Mesenchymal stem cell (in vitro differentiated cells and primary cell): ENCODE results near the gene HAX1.

ENCODE experiments used
- DNase-seq: peaks from one replicate; pipeline ENCODE4 v3.0.0-alpha.2; 2013
- H2AFZ ChIP-seq: one replicate; pipeline ENCODE4 v1.6.1; 2013; ENCODE audit warnings: low read depth, mild to moderate bottlenecking, control low read depth, inconsistent platforms, low read length, moderate library complexity
- H2AK5ac ChIP-seq: 2 replicates; pipeline ENCODE4 v1.6.1; 2013; ENCODE audit warnings: low read length, moderate library complexity, mild to moderate bottlenecking, inconsistent platforms; ENCODE audit not compliant: severe bottlenecking
- H2BK120ac ChIP-seq: one replicate; pipeline ENCODE4 v1.6.1; 2013; ENCODE audit warnings: low read depth, mild to moderate bottlenecking, inconsistent platforms, low read length, moderate library complexity
- H2BK12ac ChIP-seq, 2 experiments: one replicate each; pipeline ENCODE4 v1.6.1; 2013; ENCODE audit warnings: inconsistent platforms in 2 of 2, low read length in 2 of 2, mild to moderate bottlenecking in 2 of 2, moderate library complexity in 2 of 2, control low read depth in 1 of 2
- H2BK15ac ChIP-seq: one replicate; pipeline ENCODE4 v1.6.1; 2013; ENCODE audit warnings: mild to moderate bottlenecking, low read depth, inconsistent platforms; ENCODE audit not compliant: poor library complexity, severe bottlenecking
- H2BK5ac ChIP-seq: 2 replicates; pipeline ENCODE4 v1.6.1; 2013; ENCODE audit warnings: low read depth, mild to moderate bottlenecking, low read length, control low read depth, inconsistent platforms; ENCODE audit not compliant: poor library complexity, severe bottlenecking
- H3K14ac ChIP-seq, 2 experiments: one replicate each; pipeline ENCODE4 v1.6.1; 2013; ENCODE audit warnings: inconsistent platforms in 2 of 2, low read length in 2 of 2, control low read depth in 1 of 2, mild to moderate bottlenecking in 1 of 2, moderate library complexity in 1 of 2
- H3K18ac ChIP-seq, 2 experiments: one replicate each; pipeline ENCODE4 v1.6.1; 2013; ENCODE audit warnings: inconsistent platforms in 2 of 2, low read length in 2 of 2, control low read depth in 1 of 2, low read depth in 1 of 2, mild to moderate bottlenecking in 1 of 2
- H3K23ac ChIP-seq, 2 experiments: one replicate each; pipeline ENCODE4 v1.6.1; 2013; ENCODE audit warnings: inconsistent platforms in 2 of 2, low read length in 2 of 2, mild to moderate bottlenecking in 2 of 2, moderate library complexity in 2 of 2, control low read depth in 1 of 2
- H3K27ac ChIP-seq: 2 replicates; pipeline ENCODE4 v1.5.1; 2013; ENCODE audit warnings: mild to moderate bottlenecking, moderate library complexity, low read length, control low read depth, inconsistent platforms; ENCODE audit not compliant: poor library complexity, severe bottlenecking
- H3K27me3 ChIP-seq, 2 experiments: 2 replicates each; pipeline versions ENCODE4 v1.6.1 to v1.7.0; 2013; ENCODE audit warnings: low read length in 2 of 2, mild to moderate bottlenecking in 2 of 2, moderate library complexity in 2 of 2, control low read depth in 1 of 2, inconsistent platforms in 1 of 2; ENCODE audit not compliant: control insufficient read depth in 1 of 2, insufficient read depth in 1 of 2
- H3K36me3 ChIP-seq, 2 experiments: 2 replicates each; pipeline versions ENCODE4 v1.6.1 to v1.7.0; 2013; ENCODE audit warnings: low read length in 2 of 2, control low read depth in 1 of 2, inconsistent platforms in 1 of 2, low read depth in 1 of 2, mild to moderate bottlenecking in 1 of 2; ENCODE audit not compliant: insufficient read depth in 2 of 2, control insufficient read depth in 1 of 2
- H3K4ac ChIP-seq, 2 experiments: one replicate each; pipeline ENCODE4 v1.6.1; 2013; ENCODE audit warnings: inconsistent platforms in 2 of 2, low read length in 2 of 2, mild to moderate bottlenecking in 2 of 2, moderate library complexity in 2 of 2, control low read depth in 1 of 2, low read depth in 1 of 2
- H3K4me1 ChIP-seq: 2 replicates; pipeline ENCODE4 v1.6.1; 2013; ENCODE audit warnings: low read depth, low read length, control low read depth; ENCODE audit not compliant: control insufficient read depth, insufficient read depth
- H3K4me2 ChIP-seq: 2 replicates; pipeline ENCODE4 v1.6.1; 2013; ENCODE audit warnings: low read length, mild to moderate bottlenecking, inconsistent platforms; ENCODE audit not compliant: poor library complexity, severe bottlenecking
- H3K4me3 ChIP-seq, 2 experiments: 2 replicates each; pipeline versions ENCODE4 v1.5.1 to v1.7.0; 2013; ENCODE audit warnings: low read length in 2 of 2, mild to moderate bottlenecking in 2 of 2, control low read depth in 1 of 2, low read depth in 1 of 2; ENCODE audit not compliant: insufficient read depth in 1 of 2
- H3K79me1 ChIP-seq: replicated peaks from 2 replicates; pipeline ENCODE4 v1.6.1; 2013; ENCODE audit warnings: mild to moderate bottlenecking, control low read depth, low read length, inconsistent platforms; ENCODE audit not compliant: poor library complexity, severe bottlenecking
- H3K9ac ChIP-seq: 2 replicates; pipeline ENCODE4 v1.7.0; 2013; ENCODE audit warnings: mild to moderate bottlenecking, low read length, moderate library complexity
- H3K9me3 ChIP-seq: 2 replicates; pipeline ENCODE4 v1.7.0; 2013; ENCODE audit warnings: mild to moderate bottlenecking, low read length; ENCODE audit not compliant: control insufficient read depth
- H4K8ac ChIP-seq: one replicate; pipeline ENCODE4 v1.6.1; 2013; ENCODE audit warnings: inconsistent platforms, mild to moderate bottlenecking, low read length, moderate library complexity
- H4K91ac ChIP-seq: one replicate; pipeline ENCODE4 v1.6.1; 2013; ENCODE audit warnings: mild to moderate bottlenecking, low read length, inconsistent platforms
- WGBS: methylation state at CpG from one replicate; pipeline ENCODE4 v1.1.7; 2013; ENCODE audit warnings: mixed read lengths; 5-methylcytosine and 5-hydroxymethylcytosine counted together

HAX1 gene

DNA sequence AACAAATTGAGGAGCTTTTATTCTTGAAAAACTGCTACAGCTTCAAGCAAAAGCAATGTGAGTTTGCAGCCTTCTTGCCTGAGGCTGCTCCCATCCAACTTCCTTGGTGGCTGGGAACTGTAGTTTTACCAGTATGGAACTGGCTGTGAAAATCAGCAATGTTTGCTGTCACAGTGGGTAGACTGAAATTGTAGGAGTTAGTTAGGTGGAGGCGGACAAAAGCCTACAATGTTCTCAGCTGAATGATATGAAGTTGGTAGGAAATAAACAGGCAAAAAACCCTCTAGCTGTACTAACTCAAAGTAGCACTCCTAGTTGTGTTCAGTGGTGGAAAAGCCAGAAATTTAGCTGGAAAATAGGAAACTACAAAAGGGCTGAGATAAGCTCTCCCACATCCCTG, 18.5 kb downstream of the HAX1 start:
- Histone ChIP-seq H3K4me2 (no peak overlapping the region), H2BK5ac (no peak overlapping the region), H3K9me3 (peaks cover 18% of the 10 kb centered on the region), H2BK15ac (no peak overlapping the region), H3K4me3 (no peak overlapping the region), H2AK5ac (no peak overlapping the region), H4K91ac (no peak overlapping the region), H2BK120ac (no peak overlapping the region), H3K23ac (no peak overlapping the region), H3K18ac (no peak overlapping the region), H4K8ac (no peak overlapping the region), H3K9ac (no peak overlapping the region), H3K4ac (no peak overlapping the region), H2BK12ac (no peak overlapping the region), H3K79me1 (no peaks in the 10 kb centered on the region), H3K27ac (no peak overlapping the region), H3K4me1 (no peaks in the 10 kb centered on the region), H2AFZ (no peak overlapping the region), H3K36me3 (no peaks in the 10 kb centered on the region), H3K14ac (no peak overlapping the region), H3K27me3 (peaks cover 0 to 4% of the 10 kb centered on the region in 2 experiments)
- WGBS, result 80% methylated on average over 1 of the region's 1 CpG
- no peak for DNase-seq

- H3K4me2 ChIP-seq, result no peak overlapping the region
- peaks cover 0 to 4% of the 10 kb centered on the region in 2 experiments for H3K27me3 ChIP-seq
- H3K4ac ChIP-seq, result no peak overlapping the region
- no peak overlapping the region for H3K9ac ChIP-seq
- H3K36me3 ChIP-seq, result no peaks in the 10 kb centered on the region
- H3K4me3 ChIP-seq, result no peak overlapping the region
- H3K23ac ChIP-seq, result no peak overlapping the region
- H4K91ac ChIP-seq, result no peak overlapping the region
- no peak overlapping the region for H2AFZ ChIP-seq
- H3K4me1 ChIP-seq, result no peaks in the 10 kb centered on the region
- no peak overlapping the region for H2BK120ac ChIP-seq
- H2BK12ac ChIP-seq, result no peak overlapping the region
- H2BK5ac ChIP-seq, result no peak overlapping the region
- no peak overlapping the region for H4K8ac ChIP-seq
- no peak overlapping the region for H2BK15ac ChIP-seq
- no peaks in the 10 kb centered on the region for H3K79me1 ChIP-seq
- H2AK5ac ChIP-seq, result no peak overlapping the region
- H3K9me3 ChIP-seq, result peaks cover 18% of the 10 kb centered on the region
- no peak overlapping the region for H3K27ac ChIP-seq
- no peak overlapping the region for H3K14ac ChIP-seq
- 68% methylated on average over 7 of the region's 8 CpGs for WGBS
- no peak overlapping the region for H3K18ac ChIP-seq
- peak; percentile 16 for DNase-seq
These were observed 23.2 kb downstream of the HAX1 start for GRCh38 chr1:154295408-154296235.

GRCh38 chr1:154301582-154301981, 29.2 kb downstream of the HAX1 start:
- Histone ChIP-seq H3K79me1 (no peaks in the 10 kb centered on the region), H2BK120ac (no peak overlapping the region), H2AFZ (no peak overlapping the region), H4K91ac (no peak overlapping the region), H3K4me1 (no peaks in the 10 kb centered on the region), H4K8ac (no peak overlapping the region), H2BK5ac (no peak overlapping the region), H3K14ac (no peak overlapping the region), H3K4me2 (no peak overlapping the region), H3K4ac (no peak overlapping the region), H3K18ac (no peak overlapping the region), H3K27ac (no peak overlapping the region), H2AK5ac (no peak overlapping the region), H2BK12ac (no peak overlapping the region), H3K27me3 (peaks cover 0 to 3% of the 10 kb centered on the region in 2 experiments), H3K9me3 (no peaks in the 10 kb centered on the region), H2BK15ac (no peak overlapping the region), H3K9ac (no peak overlapping the region), H3K23ac (no peak overlapping the region), H3K4me3 (no peak overlapping the region), H3K36me3 (no peaks in the 10 kb centered on the region)
- no CpG with 5 or more reads among the region's 1 CpG for WGBS
- DNase-seq, result no peak

GRCh38 chr1:154304664-154305337, 32.4 kb downstream of the HAX1 start:
- H4K91ac ChIP-seq, result no peak overlapping the region
- WGBS, result 88% methylated on average over 9 of the region's 9 CpGs
- no peak overlapping the region for H3K18ac ChIP-seq
- no peak overlapping the region for H3K23ac ChIP-seq
- no peak overlapping the region for H2BK12ac ChIP-seq
- H2BK120ac ChIP-seq, result no peak overlapping the region
- H3K27ac ChIP-seq, result no peak overlapping the region
- no peaks in the 10 kb centered on the region for H3K4me1 ChIP-seq
- no peak overlapping the region for H3K9ac ChIP-seq
- DNase-seq, result no peak
- no peaks in the 10 kb centered on the region for H3K79me1 ChIP-seq
- H2BK5ac ChIP-seq, result no peak overlapping the region
- no peak overlapping the region for H3K4me2 ChIP-seq
- H2AK5ac ChIP-seq, result no peak overlapping the region
- no peak overlapping the region for H3K4me3 ChIP-seq
- no peak overlapping the region for H3K14ac ChIP-seq
- H3K9me3 ChIP-seq, result no peaks in the 10 kb centered on the region
- H3K4ac ChIP-seq, result no peak overlapping the region
- H3K27me3 ChIP-seq, result peaks cover 0 to 3% of the 10 kb centered on the region in 2 experiments
- no peaks in the 10 kb centered on the region for H3K36me3 ChIP-seq
- H4K8ac ChIP-seq, result no peak overlapping the region
- no peak overlapping the region for H2BK15ac ChIP-seq
- H2AFZ ChIP-seq, result no peak overlapping the region
